Measurements from ENCODE around the gene OSTC.

OSTC gene

DNA sequence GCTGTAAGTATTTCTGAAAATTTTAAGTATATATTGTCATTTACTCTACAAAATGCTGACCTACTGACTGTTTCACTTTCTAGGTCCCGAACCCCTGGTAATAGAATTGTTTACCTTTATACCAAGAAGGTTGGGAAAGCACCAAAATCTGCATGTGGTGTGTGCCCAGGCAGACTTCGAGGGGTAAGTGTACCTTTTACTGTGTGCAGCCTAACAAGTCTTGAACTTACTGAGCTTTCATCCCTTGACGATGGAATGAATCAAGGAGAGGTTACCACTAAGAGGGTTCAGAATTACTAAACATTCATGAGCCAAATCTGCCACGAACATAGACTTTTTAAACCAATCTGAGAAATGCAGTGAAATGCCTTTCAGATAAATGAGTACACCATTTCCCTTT lies 28.4 kb upstream of the OSTC start:
- Mint-ChIP-seq H3K27ac (no peak overlapping the region), H3K36me3 (ENCODE audit: low read depth) (peaks cover 46% of the 10 kb centered on the region), H3K4me1 (peaks cover 29% of the 10 kb centered on the region), H3K4me3 (peak overlapping the region; percentile 38 to 97 (median 96)), H3K9me3 (peaks cover 2% of the 10 kb centered on the region), H3K27me3 (ENCODE audit: low read depth) (no peaks in the 10 kb centered on the region)
- TF ChIP-seq, protein P1, sequence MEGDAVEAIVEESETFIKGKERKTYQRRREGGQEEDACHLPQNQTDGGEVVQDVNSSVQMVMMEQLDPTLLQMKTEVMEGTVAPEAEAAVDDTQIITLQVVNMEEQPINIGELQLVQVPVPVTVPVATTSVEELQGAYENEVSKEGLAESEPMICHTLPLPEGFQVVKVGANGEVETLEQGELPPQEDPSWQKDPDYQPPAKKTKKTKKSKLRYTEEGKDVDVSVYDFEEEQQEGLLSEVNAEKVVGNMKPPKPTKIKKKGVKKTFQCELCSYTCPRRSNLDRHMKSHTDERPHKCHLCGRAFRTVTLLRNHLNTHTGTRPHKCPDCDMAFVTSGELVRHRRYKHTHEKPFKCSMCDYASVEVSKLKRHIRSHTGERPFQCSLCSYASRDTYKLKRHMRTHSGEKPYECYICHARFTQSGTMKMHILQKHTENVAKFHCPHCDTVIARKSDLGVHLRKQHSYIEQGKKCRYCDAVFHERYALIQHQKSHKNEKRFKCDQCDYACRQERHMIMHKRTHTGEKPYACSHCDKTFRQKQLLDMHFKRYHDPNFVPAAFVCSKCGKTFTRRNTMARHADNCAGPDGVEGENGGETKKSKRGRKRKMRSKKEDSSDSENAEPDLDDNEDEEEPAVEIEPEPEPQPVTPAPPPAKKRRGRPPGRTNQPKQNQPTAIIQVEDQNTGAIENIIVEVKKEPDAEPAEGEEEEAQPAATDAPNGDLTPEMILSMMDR (IDR thresholded peaks at IDR 0.05; ENCODE audit: unreplicated experiment in 3 of 3), result no peak

DNA sequence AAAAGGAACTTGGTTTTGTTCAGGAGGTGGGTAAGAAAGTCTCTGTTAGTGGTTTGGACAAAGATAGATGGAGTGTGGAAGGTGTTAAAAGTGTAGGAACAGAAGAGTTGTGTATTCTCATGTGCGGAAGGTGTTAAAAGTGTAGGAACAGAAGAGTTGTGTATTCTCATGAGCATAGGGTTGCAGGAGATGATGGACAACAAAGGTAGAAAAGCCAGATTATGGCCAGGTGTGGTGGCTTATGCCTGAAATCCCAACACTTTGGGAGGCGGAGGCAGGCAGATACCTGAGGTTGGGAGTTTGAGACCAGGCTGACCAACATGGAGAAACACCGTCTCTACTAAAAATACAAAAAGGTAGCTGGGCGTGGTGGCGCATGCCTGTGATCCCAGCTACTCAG lies 27.6 kb upstream of the OSTC start:
- Mint-ChIP-seq H3K9me3 (peaks cover 2% of the 10 kb centered on the region), H3K36me3 (ENCODE audit: low read depth) (peaks cover 48% of the 10 kb centered on the region), H3K4me3 (peak overlapping the region; percentile 19 to 96 (median 38)), H3K27me3 (ENCODE audit: low read depth) (no peaks in the 10 kb centered on the region), H3K27ac (peak overlapping the region in 1 of 3 experiments; percentile 51), H3K4me1 (peaks cover 29% of the 10 kb centered on the region)
- TF ChIP-seq, protein P1 (IDR thresholded peaks at IDR 0.05; ENCODE audit: unreplicated experiment in 3 of 3), result no peak

DNA sequence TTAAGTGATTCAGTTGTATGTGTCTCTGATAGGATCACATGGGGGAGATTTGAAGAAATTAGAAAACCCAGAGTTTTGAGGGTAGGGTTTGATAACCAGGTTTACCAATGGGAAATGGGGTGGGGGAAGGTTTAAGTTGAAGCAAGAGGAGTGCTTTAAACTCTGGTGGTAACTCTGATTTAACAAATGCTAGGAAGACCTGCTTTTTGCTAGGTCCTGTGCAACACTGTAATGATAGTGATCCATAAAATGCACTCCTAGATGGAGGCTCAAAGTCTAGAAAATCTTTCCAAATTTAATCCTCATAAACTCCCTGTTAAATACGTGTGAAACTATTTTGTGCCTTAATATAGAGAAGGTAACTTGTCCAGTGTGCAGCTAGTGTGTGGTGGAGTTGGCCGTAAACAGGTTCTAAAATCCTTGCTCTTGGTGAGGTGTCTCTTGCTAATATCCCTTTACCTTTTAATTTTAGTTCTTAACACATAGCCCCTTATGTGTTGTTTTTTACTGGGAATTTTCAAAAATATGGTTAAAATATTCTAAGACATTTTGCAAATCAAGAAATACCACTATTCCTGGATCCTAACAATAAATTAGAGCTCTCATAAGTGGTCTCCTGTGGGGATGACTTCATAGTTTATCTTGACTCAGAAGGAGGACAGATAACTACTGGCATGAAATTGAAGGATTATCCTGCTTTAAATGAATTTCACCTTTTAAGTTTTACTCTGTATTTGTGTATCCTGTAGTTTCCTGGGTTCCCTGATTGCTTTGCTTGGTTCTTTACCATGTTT lies 25.9 kb upstream of the OSTC start:
- peak overlapping the region; percentile 26 to 57 (median 45) for H3K4me3 Mint-ChIP-seq
- H3K9me3 Mint-ChIP-seq, result peaks cover 2% of the 10 kb centered on the region
- TF ChIP-seq, protein P1 (IDR thresholded peaks at IDR 0.05; ENCODE audit: unreplicated experiment in 3 of 3), result no peak

DNA sequence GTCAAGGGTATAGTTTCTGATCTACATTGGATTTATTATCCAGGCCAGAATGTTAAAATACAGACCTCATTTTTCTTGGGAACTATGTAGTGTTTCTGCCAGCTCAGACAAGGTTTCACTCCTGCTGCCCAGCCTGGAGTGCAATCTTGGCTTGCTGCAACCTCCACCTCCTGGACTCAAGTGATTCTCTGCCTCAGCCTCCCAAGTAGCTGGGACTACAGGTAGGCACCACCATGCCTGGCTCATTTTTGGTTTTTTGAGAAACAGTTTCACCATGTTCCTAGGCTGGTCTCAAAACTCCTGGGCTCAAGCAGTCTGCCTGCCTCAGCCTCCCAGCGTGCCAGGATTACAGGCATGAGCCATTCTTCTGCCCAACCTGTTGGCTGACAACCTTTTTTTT lies 24.3 kb upstream of the OSTC start:
- Mint-ChIP-seq H3K27ac (no peak overlapping the region), H3K36me3 (ENCODE audit: low read depth) (peaks cover 67% of the 10 kb centered on the region), H3K27me3 (ENCODE audit: low read depth) (no peaks in the 10 kb centered on the region), H3K4me1 (peaks cover 16% of the 10 kb centered on the region), H3K9me3 (no peaks in the 10 kb centered on the region), H3K4me3 (no peak overlapping the region)
- TF ChIP-seq, protein P1 (IDR thresholded peaks at IDR 0.05; ENCODE audit: unreplicated experiment in 3 of 3), result no peak

More for the DNA sequence above, 25.9 kb upstream of the OSTC start:
- H3K27ac Mint-ChIP-seq, result no peak overlapping the region
- peaks cover 56% of the 10 kb centered on the region for H3K36me3 Mint-ChIP-seq (ENCODE audit: low read depth)
- H3K27me3 Mint-ChIP-seq (ENCODE audit: low read depth), result no peaks in the 10 kb centered on the region
- peaks cover 29% of the 10 kb centered on the region for H3K4me1 Mint-ChIP-seq

DNA sequence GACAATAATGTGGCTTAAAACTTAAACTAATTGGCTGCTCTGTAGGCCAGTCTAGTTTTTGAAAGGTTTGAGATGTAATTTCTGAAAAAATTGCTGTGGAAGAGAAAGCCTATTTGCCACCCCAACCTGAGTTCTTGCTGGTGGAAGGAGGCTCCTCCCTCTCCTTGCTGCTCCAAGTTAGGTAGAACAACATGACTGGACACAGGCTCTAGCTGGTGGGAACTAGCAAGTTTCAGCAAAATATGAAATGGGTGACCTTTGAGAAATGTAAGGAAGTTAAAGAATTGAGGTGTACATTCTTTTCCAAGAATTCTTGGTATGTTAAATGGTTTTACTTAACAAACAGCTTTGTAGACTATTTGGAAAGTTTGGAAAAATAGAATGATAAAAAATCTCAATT lies 22.0 kb upstream of the OSTC start:
- Mint-ChIP-seq H3K27ac (no peak overlapping the region), H3K4me3 (no peak overlapping the region), H3K9me3 (no peaks in the 10 kb centered on the region), H3K4me1 (peaks cover 7% of the 10 kb centered on the region), H3K27me3 (ENCODE audit: low read depth) (no peaks in the 10 kb centered on the region), H3K36me3 (ENCODE audit: low read depth) (peaks cover 72% of the 10 kb centered on the region)
- TF ChIP-seq, protein P1 (IDR thresholded peaks at IDR 0.05; ENCODE audit: unreplicated experiment in 3 of 3), result no peak

Data from nephron (organoid).